Right atrium auricular region (tissue), 2 donors: Measurements from ENCODE around the gene ZBTB16. TPM values are rescaled to one million over a fixed set of nuclear protein-coding genes. Genes with fewer than 3 reads are reported as not detected.
A peak's percentile ranks its signal among the peaks of the same experiment; 100 is the strongest.

Experiments used
- DNase-seq: peaks from one replicate; pipeline ENCODE4 v3.0.0-alpha.2; 2019; ENCODE audit warnings: low spot score
- H3K27ac ChIP-seq, 2 donors: fragments of 200-600 bp; sonication (generic); 1 replicate in 1 of 2; 2 replicates in 1 of 2; pipeline ENCODE4 v1.5.1; 2016 to 2019
- H3K27me3 ChIP-seq, 2 donors: fragments of 200-600 bp; sonication (generic); one replicate each; pipeline versions ENCODE4 v1.5.1 to v1.6.0; 2017 to 2019
- H3K36me3 ChIP-seq: fragments of 200-600 bp; sonication (generic); one replicate; pipeline ENCODE4 v1.5.1; 2016
- H3K4me1 ChIP-seq, 2 donors: fragments of 200-600 bp; sonication (generic); one replicate each; pipeline versions ENCODE4 v1.5.1 to v1.6.0; 2017 to 2019
- H3K4me3 ChIP-seq, 2 donors: fragments of 200-600 bp; sonication (generic); 1 replicate in 1 of 2; 2 replicates in 1 of 2; pipeline ENCODE4 v1.5.1; 2017 to 2019; ENCODE audit warnings: mild to moderate bottlenecking in 1 of 2, moderate library complexity in 1 of 2
- H3K9me3 ChIP-seq, 2 donors: fragments of 200-600 bp; sonication (generic); one replicate each; pipeline ENCODE4 v1.5.1; 2019
- CTCF ChIP-seq, 2 donors: fragments of 200-600 bp; sonication (generic); IDR thresholded peaks; one replicate each; pipeline ENCODE4 v1.5.1; 2019; ENCODE audit warnings: antibody characterized with exemption in 2 of 2
- total RNA-seq, 2 donors: library from RNA; depleted of rRNA; stranded (reverse); fragments of >200 nt; gene quantifications; one replicate each; pipeline ENCODE4 v1.1.0, GENCODE V29; 2016

Gene ZBTB16
- total RNA-seq, 2 donors from 2014 or later, result 65.5 to 101 TPM

GRCh38 chr11:114121138-114121537 is 61.6 kb downstream of the ZBTB16 start:
- TF ChIP-seq CTCF (IDR thresholded peaks at IDR 0.05), result no peak
- no peaks in the 10 kb centered on the region for H3K9me3 ChIP-seq
- peaks cover 0 to 97% of the 10 kb centered on the region in 2 donors for H3K4me1 ChIP-seq
- peaks cover 29% of the 10 kb centered on the region for H3K36me3 ChIP-seq
- H3K27ac ChIP-seq, result peak overlapping the region; percentile 57 to 62
- no peak overlapping the region for H3K4me3 ChIP-seq
- H3K27me3 ChIP-seq, result no peaks in the 10 kb centered on the region
- no peak for DNase-seq

DNA sequence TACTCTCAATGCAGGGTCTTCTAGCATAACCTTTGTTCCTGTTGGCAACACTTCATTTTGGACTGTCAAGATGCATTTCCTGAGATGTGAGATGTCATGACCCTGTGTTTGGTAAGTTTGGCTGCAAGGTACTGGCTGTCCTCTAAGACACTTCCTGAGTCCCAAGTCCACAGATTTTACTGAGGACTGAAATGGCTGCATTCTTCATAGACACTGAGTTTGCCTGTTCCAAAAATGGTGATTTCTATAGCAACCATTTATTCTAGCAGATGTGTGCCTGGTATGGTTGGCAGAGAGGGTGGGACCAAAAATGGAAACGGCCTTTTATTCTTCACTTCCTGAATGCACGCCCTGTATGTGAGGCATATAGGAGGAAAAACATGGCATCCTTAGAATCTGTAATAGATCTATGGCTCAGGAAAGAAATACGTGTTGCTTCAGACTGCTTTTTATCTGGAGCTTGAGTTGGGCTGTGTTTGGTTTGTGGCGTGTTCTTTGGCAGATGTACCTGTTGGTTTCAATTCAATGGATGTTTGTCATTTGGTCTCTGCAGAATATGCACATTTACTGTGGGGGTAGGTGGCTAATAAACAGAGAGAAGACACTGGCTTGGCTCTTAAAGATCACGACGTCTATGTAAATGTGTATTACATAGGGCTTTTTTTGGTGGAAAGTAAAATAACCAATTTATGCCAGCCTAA is 62.4 kb downstream of the ZBTB16 start:
- no peaks in the 10 kb centered on the region for H3K9me3 ChIP-seq
- H3K4me1 ChIP-seq, result peaks cover 0 to 97% of the 10 kb centered on the region in 2 donors
- H3K27me3 ChIP-seq, result no peaks in the 10 kb centered on the region
- H3K36me3 ChIP-seq, result peaks cover 29% of the 10 kb centered on the region
- H3K4me3 ChIP-seq, result no peak overlapping the region
- DNase-seq, result no peak
- H3K27ac ChIP-seq, result peak overlapping the region; percentile 57 to 62
- no peak for TF ChIP-seq CTCF (IDR thresholded peaks at IDR 0.05)

DNA sequence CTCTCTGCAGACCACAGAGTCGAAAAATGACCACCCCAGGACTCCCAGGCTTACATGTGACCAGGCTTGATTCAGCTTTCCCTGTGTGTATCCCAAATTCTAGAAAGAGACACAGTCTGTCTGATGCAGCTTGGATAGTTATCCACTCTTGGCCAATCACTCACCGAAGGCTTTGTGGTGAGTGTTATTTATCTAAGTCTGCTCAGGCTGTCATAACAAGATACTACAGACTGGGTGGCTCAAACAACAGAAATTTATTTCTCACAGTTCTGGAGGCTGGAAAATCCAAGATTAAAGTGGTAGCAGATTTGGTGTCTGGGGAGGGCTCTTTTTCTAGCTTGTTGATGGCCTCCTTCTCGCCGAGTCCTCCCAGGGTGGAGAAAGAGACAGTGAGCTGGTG is 63.2 kb downstream of the ZBTB16 start:
- Histone ChIP-seq H3K36me3 (peaks cover 34% of the 10 kb centered on the region), H3K9me3 (no peaks in the 10 kb centered on the region), H3K4me3 (no peak overlapping the region), H3K27me3 (no peaks in the 10 kb centered on the region), H3K27ac (peak overlapping the region; percentile 57 to 62), H3K4me1 (peaks cover 0 to 97% of the 10 kb centered on the region in 2 donors)
- TF ChIP-seq CTCF (IDR thresholded peaks at IDR 0.05), result no peak
- no peak for DNase-seq

DNA sequence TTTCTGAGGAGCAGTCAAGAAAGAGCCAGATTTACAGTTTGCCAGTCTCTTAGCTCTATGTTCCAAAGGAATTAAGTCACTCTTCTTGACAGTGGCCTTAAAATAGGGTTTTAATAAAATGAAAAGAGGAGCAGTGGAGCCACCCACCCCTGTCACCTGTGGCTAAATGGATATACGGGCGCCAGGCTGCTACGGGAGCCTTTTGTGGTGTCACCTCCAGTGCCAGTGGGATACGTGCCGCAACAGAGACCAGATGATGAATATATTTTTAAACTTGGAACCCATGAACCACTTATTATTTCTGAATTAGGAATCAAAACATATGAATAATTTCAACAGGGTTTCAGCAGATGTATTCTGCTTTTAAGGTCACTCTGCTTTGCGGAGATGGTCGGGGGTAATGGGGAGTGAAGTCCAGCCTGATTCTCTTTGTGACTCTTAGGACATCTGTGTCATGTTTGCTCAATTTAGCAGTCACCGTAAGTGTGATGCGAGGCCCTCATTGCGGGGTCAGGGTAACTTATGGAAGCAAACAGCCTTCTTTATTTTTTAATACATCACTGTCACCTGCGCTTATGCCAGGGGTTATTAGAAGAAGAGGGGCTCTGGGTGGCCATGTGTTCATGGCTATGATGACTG is 64.3 kb downstream of the ZBTB16 start:
- TF ChIP-seq CTCF (IDR thresholded peaks at IDR 0.05), result no peak
- H3K9me3 ChIP-seq, result no peaks in the 10 kb centered on the region
- H3K27me3 ChIP-seq, result no peaks in the 10 kb centered on the region
- H3K4me1 ChIP-seq, result peaks cover 0 to 98% of the 10 kb centered on the region in 2 donors
- peaks cover 36% of the 10 kb centered on the region for H3K36me3 ChIP-seq
- peak overlapping the region; percentile 57 to 62 for H3K27ac ChIP-seq
- DNase-seq, result no peak
- H3K4me3 ChIP-seq, result no peak overlapping the region

DNA sequence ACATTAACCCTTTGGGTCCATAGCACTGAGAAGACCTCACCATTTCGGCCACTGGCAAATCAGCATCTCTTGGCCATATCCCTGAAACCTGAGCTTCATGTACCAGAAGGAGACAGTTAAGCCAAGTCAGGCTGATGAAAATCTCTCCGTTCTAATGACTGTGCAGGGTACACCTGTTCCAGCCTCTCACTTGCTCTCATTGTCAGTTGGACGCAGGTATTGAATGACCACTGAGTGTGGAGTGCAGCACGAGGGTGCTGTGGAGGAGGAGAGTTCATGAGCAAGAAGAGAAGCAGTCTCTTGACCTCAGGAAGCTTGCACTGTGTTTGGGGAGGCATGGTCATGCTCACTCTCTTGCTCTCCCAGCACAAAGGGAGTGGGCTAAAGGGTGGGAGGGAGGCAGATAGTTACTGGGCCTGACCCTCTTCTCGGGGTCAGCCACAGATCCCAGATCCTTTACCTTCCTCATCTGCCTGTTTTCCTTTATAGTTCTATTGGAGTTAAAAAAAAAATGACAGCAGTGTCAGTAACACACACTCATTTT is 65.2 kb downstream of the ZBTB16 start:
- Histone ChIP-seq H3K4me1 (peaks cover 0 to 100% of the 10 kb centered on the region in 2 donors), H3K36me3 (peaks cover 41% of the 10 kb centered on the region), H3K4me3 (no peak overlapping the region), H3K9me3 (no peaks in the 10 kb centered on the region), H3K27me3 (no peaks in the 10 kb centered on the region), H3K27ac (peak overlapping the region; percentile 57 to 62)
- no peak for DNase-seq
- TF ChIP-seq CTCF (IDR thresholded peaks at IDR 0.05), result no peak
